DOHH2 (cell line): ENCODE results near the gene ST6GAL1.

Source experiments
- H3F3A ChIP-seq: fragments of 200-600 bp; sonication (generic), shearing (Covaris generic); 2 replicates; pipeline ENCODE4 v1.6.0; 2016; ENCODE audit warnings: antibody characterized with exemption, mild to moderate bottlenecking; ENCODE audit not compliant: control insufficient read depth, insufficient read depth
- H3K27ac ChIP-seq: fragments of 200-600 bp; sonication (generic); 2 replicates; pipeline ENCODE4 v1.5.1; 2014; ENCODE audit warnings: low read depth, mild to moderate bottlenecking, low read length, moderate library complexity
- H3K27me3 ChIP-seq: fragments of 200-600 bp; sonication (generic); 2 replicates; pipeline ENCODE4 v1.6.1; 2014; ENCODE audit warnings: mild to moderate bottlenecking, low read length, mixed read lengths; ENCODE audit not compliant: control insufficient read depth
- H3K36me3 ChIP-seq: fragments of 200-600 bp; sonication (generic); 2 replicates; pipeline ENCODE4 v1.6.1; 2014; ENCODE audit warnings: mild to moderate bottlenecking, low read length, moderate library complexity, mixed read lengths; ENCODE audit not compliant: control insufficient read depth
- H3K4me1 ChIP-seq: fragments of 200-600 bp; sonication (generic); 2 replicates; pipeline ENCODE4 v1.6.1; 2014; ENCODE audit warnings: mild to moderate bottlenecking, low read length, mixed read lengths; ENCODE audit not compliant: control insufficient read depth
- H3K4me2 ChIP-seq: fragments of 200-600 bp; sonication (generic); 2 replicates; pipeline ENCODE4 v1.6.0; 2014; ENCODE audit warnings: mild to moderate bottlenecking, low read length, moderate library complexity
- H3K4me3 ChIP-seq: fragments of 200-600 bp; sonication (generic); 2 replicates; pipeline ENCODE4 v1.5.1; 2014; ENCODE audit warnings: mild to moderate bottlenecking, low read length, mixed read lengths
- H3K79me2 ChIP-seq: fragments of 200-600 bp; sonication (generic); 2 replicates; pipeline ENCODE4 v1.6.1; 2014; ENCODE audit warnings: mild to moderate bottlenecking, low read length, mixed read lengths; ENCODE audit not compliant: control insufficient read depth
- H3K9me2 ChIP-seq: fragments of 200-600 bp; sonication (generic); replicated peaks from 2 replicates; pipeline ENCODE4 v1.6.1; 2014; ENCODE audit warnings: mild to moderate bottlenecking, low read length, mixed read lengths; ENCODE audit not compliant: control insufficient read depth
- H3K9me3 ChIP-seq: fragments of 200-600 bp; sonication (generic); 2 replicates; pipeline ENCODE4 v1.6.1; 2014; ENCODE audit warnings: antibody characterized with exemption, low read length, mixed read lengths; ENCODE audit not compliant: control insufficient read depth, insufficient read depth
- H4K20me1 ChIP-seq: fragments of 200-600 bp; sonication (generic); 2 replicates; pipeline ENCODE4 v1.6.0; 2014; ENCODE audit warnings: low read depth, mild to moderate bottlenecking, antibody characterized with exemption, low read length, moderate library complexity; ENCODE audit not compliant: control insufficient read depth, insufficient read depth
- CTCF ChIP-seq: fragments of 200-600 bp; sonication (generic); IDR thresholded peaks from one replicate; pipeline ENCODE4 v1.5.1; 2014; ENCODE audit warnings: antibody characterized with exemption, mild to moderate bottlenecking, low read depth, low read length; ENCODE audit not compliant: poor library complexity, severe bottlenecking
- EZH2phosphoT487 ChIP-seq: fragments of 200-600 bp; sonication (generic); IDR thresholded peaks from 2 replicates; pipeline ENCODE4 v1.6.1; 2017; ENCODE audit warnings: borderline replicate concordance, mild to moderate bottlenecking, antibody characterized with exemption, low read length, moderate library complexity, mixed read lengths

Gene ST6GAL1

GRCh38 chr3:187112934-187113793, 182.8 kb downstream of the ST6GAL1 start:
- TF ChIP-seq EZH2phosphoT487 (no peak), CTCF (peak; percentile 83)
- Histone ChIP-seq H3K4me3 (no peak overlapping the region), H4K20me1 (no peaks in the 10 kb centered on the region), H3K27ac (no peak overlapping the region), H3K4me1 (peaks cover 19% of the 10 kb centered on the region), H3K9me2 (no peaks in the 10 kb centered on the region), H3K79me2 (no peaks in the 10 kb centered on the region), H3K9me3 (no peaks in the 10 kb centered on the region), H3K4me2 (peak overlapping the region; percentile 44), H3K27me3 (no peaks in the 10 kb centered on the region), H3F3A (peaks cover 22% of the 10 kb centered on the region), H3K36me3 (peaks cover 7% of the 10 kb centered on the region; the same call in 1 of the 2 replicates)

GRCh38 chr3:187114511-187114910, 184.2 kb downstream of the ST6GAL1 start:
- H3K9me2 ChIP-seq: no peaks in the 10 kb centered on the region
- H3K4me3 ChIP-seq: no peak overlapping the region
- H3K27ac ChIP-seq: no peak overlapping the region
- peaks cover 22% of the 10 kb centered on the region for H3F3A ChIP-seq
- H3K79me2 ChIP-seq: no peaks in the 10 kb centered on the region
- peaks cover 10% of the 10 kb centered on the region for H3K36me3 ChIP-seq
- H3K4me2 ChIP-seq: no peak overlapping the region
- H3K9me3 ChIP-seq: no peaks in the 10 kb centered on the region
- no peaks in the 10 kb centered on the region for H4K20me1 ChIP-seq
- peaks cover 19% of the 10 kb centered on the region for H3K4me1 ChIP-seq
- no peaks in the 10 kb centered on the region for H3K27me3 ChIP-seq
- TF ChIP-seq EZH2phosphoT487 (no peak), CTCF (no peak)

GRCh38 chr3:187120326-187120725, 190.0 kb downstream of the ST6GAL1 start:
- peaks cover 52% of the 10 kb centered on the region for H3K4me1 ChIP-seq
- H3K4me3 ChIP-seq: no peak overlapping the region
- no peaks in the 10 kb centered on the region for H3K27me3 ChIP-seq
- no peak overlapping the region for H3K4me2 ChIP-seq
- H3K9me2 ChIP-seq: no peaks in the 10 kb centered on the region
- H4K20me1 ChIP-seq: no peaks in the 10 kb centered on the region
- no peaks in the 10 kb centered on the region for H3K9me3 ChIP-seq
- H3K27ac ChIP-seq: no peak overlapping the region
- H3K36me3 ChIP-seq: peaks cover 55% of the 10 kb centered on the region
- H3K79me2 ChIP-seq: peaks cover 36% of the 10 kb centered on the region
- TF ChIP-seq EZH2phosphoT487: no peak
- no peak for TF ChIP-seq CTCF
- H3F3A ChIP-seq: peaks cover 10% of the 10 kb centered on the region
